ENCODE measurements around the gene COX10.
"Not testable (repeated sequence)": the region's sequence is repeated elsewhere in the genome, so short reads cannot be mapped to it uniquely, and the experiment has no call there.

The COX10 gene

GRCh38 chr17:14169901-14170300, 100.6 kb downstream of the COX10 start:
- TF ChIP-seq CTCF (IDR thresholded peaks at IDR 0.05; ENCODE audit: low read depth, low read length) (no peak), EZH2phosphoT487 (IDR thresholded peaks at IDR 0.05; ENCODE audit: low read depth) (no peak)
- Histone ChIP-seq H3K9me3 (ENCODE audit: insufficient read depth, low read length) (no peaks in the 10 kb centered on the region), H3K27ac (ENCODE audit: low read length) (no peak overlapping the region), H3K36me3 (replicated peaks; ENCODE audit: low read depth, low read length) (no peaks in the 10 kb centered on the region), H3K4me2 (ENCODE audit: low read length) (no peak overlapping the region), H2AFZ (ENCODE audit: low read depth, low read length) (no peak overlapping the region), H3K79me2 (ENCODE audit: low read length) (no peaks in the 10 kb centered on the region), H4K20me1 (ENCODE audit: insufficient read depth, low read length) (no peaks in the 10 kb centered on the region), H3K27me3 (ENCODE audit: low read depth, low read length) (no peaks in the 10 kb centered on the region), H3K4me3 (ENCODE audit: low read length) (no peak overlapping the region), H3K4me1 (ENCODE audit: low read length) (no peaks in the 10 kb centered on the region), H3K9ac (ENCODE audit: low read length) (no peak overlapping the region)

GRCh38 chr17:14176989-14177388, 107.7 kb downstream of the COX10 start:
- not testable (repeated sequence) for H3K4me2 ChIP-seq (ENCODE audit: low read length); H3K27ac ChIP-seq (ENCODE audit: low read length); H3K9ac ChIP-seq (ENCODE audit: low read length); H3K27me3 ChIP-seq (ENCODE audit: low read depth, low read length); H2AFZ ChIP-seq (ENCODE audit: low read depth, low read length); H4K20me1 ChIP-seq (ENCODE audit: insufficient read depth, low read length); H3K79me2 ChIP-seq (ENCODE audit: low read length); H3K4me1 ChIP-seq (ENCODE audit: low read length); H3K4me3 ChIP-seq (ENCODE audit: low read length); H3K9me3 ChIP-seq (ENCODE audit: insufficient read depth, low read length); H3K36me3 ChIP-seq (replicated peaks; ENCODE audit: low read depth, low read length)

- not testable (repeated sequence) for H4K20me1 ChIP-seq (ENCODE audit: insufficient read depth, low read length); H3K4me1 ChIP-seq (ENCODE audit: low read length)
These were observed 108.5 kb downstream of the COX10 start for GRCh38 chr17:14177801-14178200.

GRCh38 chr17:14179951-14180350, 110.6 kb downstream of the COX10 start:
- not testable (repeated sequence) for H3K27ac ChIP-seq (ENCODE audit: low read length); H3K9ac ChIP-seq (ENCODE audit: low read length); H2AFZ ChIP-seq (ENCODE audit: low read depth, low read length); H3K36me3 ChIP-seq (replicated peaks; ENCODE audit: low read depth, low read length); H3K79me2 ChIP-seq (ENCODE audit: low read length); H3K4me1 ChIP-seq (ENCODE audit: low read length); H3K4me3 ChIP-seq (ENCODE audit: low read length); H3K4me2 ChIP-seq (ENCODE audit: low read length); H4K20me1 ChIP-seq (ENCODE audit: insufficient read depth, low read length); H3K9me3 ChIP-seq (ENCODE audit: insufficient read depth, low read length); H3K27me3 ChIP-seq (ENCODE audit: low read depth, low read length)

More at GRCh38 chr17:14177801-14178200, 108.5 kb downstream of the COX10 start:
- H3K79me2 ChIP-seq (ENCODE audit: low read length); H3K36me3 ChIP-seq (replicated peaks; ENCODE audit: low read depth, low read length); H3K27me3 ChIP-seq (ENCODE audit: low read depth, low read length); H3K4me2 ChIP-seq (ENCODE audit: low read length); H3K27ac ChIP-seq (ENCODE audit: low read length); H3K4me3 ChIP-seq (ENCODE audit: low read length); H3K9me3 ChIP-seq (ENCODE audit: insufficient read depth, low read length); H2AFZ ChIP-seq (ENCODE audit: low read depth, low read length); H3K9ac ChIP-seq (ENCODE audit: low read length): not testable (repeated sequence)

- not testable (repeated sequence) for H3K9ac ChIP-seq (ENCODE audit: low read length); H3K27ac ChIP-seq (ENCODE audit: low read length); H3K27me3 ChIP-seq (ENCODE audit: low read depth, low read length); H4K20me1 ChIP-seq (ENCODE audit: insufficient read depth, low read length); H3K36me3 ChIP-seq (replicated peaks; ENCODE audit: low read depth, low read length); H3K79me2 ChIP-seq (ENCODE audit: low read length); H3K4me3 ChIP-seq (ENCODE audit: low read length); H3K9me3 ChIP-seq (ENCODE audit: insufficient read depth, low read length); H3K4me1 ChIP-seq (ENCODE audit: low read length); H3K4me2 ChIP-seq (ENCODE audit: low read length); H2AFZ ChIP-seq (ENCODE audit: low read depth, low read length)
These were observed 112.8 kb downstream of the COX10 start for GRCh38 chr17:14182084-14182483.

- H3K27me3 ChIP-seq (ENCODE audit: low read depth, low read length); H3K9me3 ChIP-seq (ENCODE audit: insufficient read depth, low read length); H2AFZ ChIP-seq (ENCODE audit: low read depth, low read length); H3K4me2 ChIP-seq (ENCODE audit: low read length); H3K4me3 ChIP-seq (ENCODE audit: low read length); H3K9ac ChIP-seq (ENCODE audit: low read length); H3K36me3 ChIP-seq (replicated peaks; ENCODE audit: low read depth, low read length); H3K27ac ChIP-seq (ENCODE audit: low read length); H4K20me1 ChIP-seq (ENCODE audit: insufficient read depth, low read length); H3K4me1 ChIP-seq (ENCODE audit: low read length); H3K79me2 ChIP-seq (ENCODE audit: low read length): not testable (repeated sequence)
These were observed 115.2 kb downstream of the COX10 start for GRCh38 chr17:14184536-14184935.

GRCh38 chr17:14186443-14186842, 117.1 kb downstream of the COX10 start:
- H3K27ac ChIP-seq (ENCODE audit: low read length); H3K4me3 ChIP-seq (ENCODE audit: low read length); H3K79me2 ChIP-seq (ENCODE audit: low read length); H3K27me3 ChIP-seq (ENCODE audit: low read depth, low read length); H3K4me2 ChIP-seq (ENCODE audit: low read length); H3K36me3 ChIP-seq (replicated peaks; ENCODE audit: low read depth, low read length); H3K4me1 ChIP-seq (ENCODE audit: low read length); H3K9me3 ChIP-seq (ENCODE audit: insufficient read depth, low read length); H4K20me1 ChIP-seq (ENCODE audit: insufficient read depth, low read length); H3K9ac ChIP-seq (ENCODE audit: low read length); H2AFZ ChIP-seq (ENCODE audit: low read depth, low read length): not testable (repeated sequence)

GRCh38 chr17:14190774-14191173, 121.5 kb downstream of the COX10 start:
- H2AFZ ChIP-seq (ENCODE audit: low read depth, low read length); H3K36me3 ChIP-seq (replicated peaks; ENCODE audit: low read depth, low read length); H3K9me3 ChIP-seq (ENCODE audit: insufficient read depth, low read length); H3K4me3 ChIP-seq (ENCODE audit: low read length); H3K9ac ChIP-seq (ENCODE audit: low read length); H3K27me3 ChIP-seq (ENCODE audit: low read depth, low read length); H3K4me1 ChIP-seq (ENCODE audit: low read length); H4K20me1 ChIP-seq (ENCODE audit: insufficient read depth, low read length); H3K79me2 ChIP-seq (ENCODE audit: low read length); H3K27ac ChIP-seq (ENCODE audit: low read length); H3K4me2 ChIP-seq (ENCODE audit: low read length): not testable (repeated sequence)

GRCh38 chr17:14191469-14191868, 122.2 kb downstream of the COX10 start:
- H2AFZ ChIP-seq (ENCODE audit: low read depth, low read length); H4K20me1 ChIP-seq (ENCODE audit: insufficient read depth, low read length); H3K79me2 ChIP-seq (ENCODE audit: low read length); H3K9me3 ChIP-seq (ENCODE audit: insufficient read depth, low read length); H3K4me1 ChIP-seq (ENCODE audit: low read length); H3K9ac ChIP-seq (ENCODE audit: low read length); H3K4me2 ChIP-seq (ENCODE audit: low read length); H3K36me3 ChIP-seq (replicated peaks; ENCODE audit: low read depth, low read length); H3K4me3 ChIP-seq (ENCODE audit: low read length); H3K27me3 ChIP-seq (ENCODE audit: low read depth, low read length); H3K27ac ChIP-seq (ENCODE audit: low read length): not testable (repeated sequence)

All from OCI-LY3 (cell line).